ENCODE results near the gene LDLRAD2.

DNA sequence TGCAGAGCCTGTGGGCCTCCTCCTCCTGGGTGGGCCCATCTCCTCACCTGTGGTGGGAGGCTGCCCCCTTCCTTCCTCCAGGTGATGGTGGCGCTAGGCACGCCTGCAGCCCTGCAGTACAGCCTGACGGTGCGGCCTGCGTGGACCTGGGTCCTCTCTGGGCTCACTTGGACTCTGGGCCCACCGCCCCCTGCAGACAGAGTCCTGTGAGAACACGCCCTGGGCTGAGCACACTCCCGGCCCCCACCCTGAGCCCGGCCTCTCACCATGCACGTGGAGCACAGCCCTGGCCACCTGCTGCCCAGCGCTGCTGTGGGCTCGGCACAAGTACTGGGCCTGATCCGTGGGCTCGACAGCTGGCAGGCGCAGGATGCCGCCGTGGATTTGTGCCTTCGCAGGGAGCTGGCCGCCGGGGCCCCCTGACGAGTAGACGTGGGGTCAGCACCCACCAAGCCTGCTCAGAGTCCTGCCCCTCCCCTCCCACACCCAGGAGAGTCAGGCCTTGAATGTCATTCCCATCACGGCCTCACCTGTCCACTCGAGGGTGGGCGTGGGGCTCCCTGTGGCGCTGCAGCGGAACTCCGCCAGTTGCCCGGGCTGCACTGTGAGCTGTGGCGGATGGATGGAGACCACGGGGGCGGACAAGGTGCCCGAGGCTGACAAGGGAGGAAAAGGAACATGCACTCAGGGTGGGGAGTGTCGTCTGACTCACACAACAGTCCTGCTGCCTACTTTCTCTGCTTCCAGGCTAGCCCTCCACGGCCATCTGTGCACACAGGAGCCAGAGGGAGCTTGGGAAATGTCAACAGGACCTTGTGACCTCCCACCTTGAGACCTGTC lies 43.4 kb downstream of the LDLRAD2 start:
- TF ChIP-seq REST (IDR thresholded peaks at IDR 0.05), result no peak
- TF ChIP-seq, protein P1, sequence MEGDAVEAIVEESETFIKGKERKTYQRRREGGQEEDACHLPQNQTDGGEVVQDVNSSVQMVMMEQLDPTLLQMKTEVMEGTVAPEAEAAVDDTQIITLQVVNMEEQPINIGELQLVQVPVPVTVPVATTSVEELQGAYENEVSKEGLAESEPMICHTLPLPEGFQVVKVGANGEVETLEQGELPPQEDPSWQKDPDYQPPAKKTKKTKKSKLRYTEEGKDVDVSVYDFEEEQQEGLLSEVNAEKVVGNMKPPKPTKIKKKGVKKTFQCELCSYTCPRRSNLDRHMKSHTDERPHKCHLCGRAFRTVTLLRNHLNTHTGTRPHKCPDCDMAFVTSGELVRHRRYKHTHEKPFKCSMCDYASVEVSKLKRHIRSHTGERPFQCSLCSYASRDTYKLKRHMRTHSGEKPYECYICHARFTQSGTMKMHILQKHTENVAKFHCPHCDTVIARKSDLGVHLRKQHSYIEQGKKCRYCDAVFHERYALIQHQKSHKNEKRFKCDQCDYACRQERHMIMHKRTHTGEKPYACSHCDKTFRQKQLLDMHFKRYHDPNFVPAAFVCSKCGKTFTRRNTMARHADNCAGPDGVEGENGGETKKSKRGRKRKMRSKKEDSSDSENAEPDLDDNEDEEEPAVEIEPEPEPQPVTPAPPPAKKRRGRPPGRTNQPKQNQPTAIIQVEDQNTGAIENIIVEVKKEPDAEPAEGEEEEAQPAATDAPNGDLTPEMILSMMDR (IDR thresholded peaks at IDR 0.05; ENCODE audit: low read depth, low read length, missing input control), result no peak
- TF ChIP-seq TAF1 (conservative IDR thresholded peaks at IDR 0.05), result no peak
- no peak for TF ChIP-seq YY1 (IDR thresholded peaks at IDR 0.05)
- no peak for TF ChIP-seq SP1 (IDR thresholded peaks at IDR 0.05)
